Endodermal cell (in vitro differentiated cells): Measurements from ENCODE around the gene PADI6. TPM values are rescaled to one million over a fixed set of nuclear protein-coding genes. Genes with fewer than 3 reads are reported as not detected.

Source experiments
- DNase-seq: peaks from one replicate; pipeline ENCODE4 v3.0.0-alpha.2; 2017
- H3K27ac ChIP-seq: 2 replicates; pipeline ENCODE4 v1.5.1; 2013; ENCODE audit warnings: mild to moderate bottlenecking, low read depth, low read length, moderate library complexity
- H3K27me3 ChIP-seq: 2 replicates; pipeline ENCODE4 v1.6.1; 2013; ENCODE audit warnings: mild to moderate bottlenecking, low read length, moderate library complexity; ENCODE audit not compliant: insufficient read depth, control insufficient read depth, poor library complexity, severe bottlenecking
- H3K36me3 ChIP-seq: 2 replicates; pipeline ENCODE4 v1.7.0; 2013; ENCODE audit warnings: mild to moderate bottlenecking, low read length, moderate library complexity; ENCODE audit not compliant: control insufficient read depth, insufficient read depth
- H3K4me1 ChIP-seq: one replicate; pipeline ENCODE4 v1.7.0; 2013; ENCODE audit warnings: low read length; ENCODE audit not compliant: control insufficient read depth, insufficient read depth
- H3K4me3 ChIP-seq: 2 replicates; pipeline ENCODE4 v1.5.1; 2013; ENCODE audit warnings: mild to moderate bottlenecking, low read length, moderate library complexity
- H3K9ac ChIP-seq: 2 replicates; pipeline ENCODE4 v1.6.1; 2013; ENCODE audit warnings: mild to moderate bottlenecking, low read length, moderate library complexity; ENCODE audit not compliant: poor library complexity, severe bottlenecking; ENCODE audit errors: extremely low read depth
- H3K9me3 ChIP-seq: 2 replicates; pipeline ENCODE4 v1.6.1; 2013; ENCODE audit warnings: mild to moderate bottlenecking, low read length, moderate library complexity; ENCODE audit not compliant: control insufficient read depth
- H3K27ac Mint-ChIP-seq: 2 replicates; pipeline ENCODE4 v1.8.0; 2020; ENCODE audit warnings: mixed read lengths
- H3K27me3 Mint-ChIP-seq: 2 replicates; pipeline ENCODE4 v1.8.0; 2021; ENCODE audit warnings: mild to moderate bottlenecking, mixed read lengths; ENCODE audit not compliant: insufficient read depth
- H3K36me3 Mint-ChIP-seq: 2 replicates; pipeline ENCODE4 v1.8.0; 2020; ENCODE audit warnings: low read depth, mixed read lengths
- H3K4me1 Mint-ChIP-seq: 2 replicates; pipeline ENCODE4 v1.8.0; 2020; ENCODE audit warnings: mixed read lengths
- H3K4me3 Mint-ChIP-seq: 2 replicates; pipeline ENCODE4 v1.8.0; 2020; ENCODE audit warnings: mild to moderate bottlenecking, moderate library complexity, mixed read lengths
- H3K9me3 Mint-ChIP-seq: 2 replicates; pipeline ENCODE4 v1.8.0; 2020; ENCODE audit warnings: mild to moderate bottlenecking, mixed read lengths
- WGBS, 2 experiments: methylation state at CpG; one replicate each; pipeline versions ENCODE4 v1.1.5 to v1.1.7; 2013; ENCODE audit warnings: missing lambda C conversion rate in 2 of 2, mixed read lengths in 1 of 2; ENCODE audit not compliant: insufficient coverage in 1 of 2, insufficient read length in 1 of 2; 5-methylcytosine and 5-hydroxymethylcytosine counted together
- total RNA-seq, 2 donors: library from RNA; stranded (reverse); fragmentation: NEBNext Ultra II Directional in 1 of 2; extraction: Animal tissue kit (Norgen Biotek cat#: 25700) in 1 of 2; gene quantifications; 2 replicates in 1 of 2; 3 replicates in 1 of 2; pipeline ENCODE4 v1.2.1, GENCODE V29; 2021
- TF ChIP-seq, protein P1 (sequence below): fragments of 200-600 bp; sonication (generic); conservative IDR thresholded peaks from 2 replicates; pipeline ENCODE4 v1.5.0; 2021; ENCODE audit warnings: antibody characterized with exemption, mild to moderate bottlenecking

The PADI6 gene
- total RNA-seq, 2 donors from 2014 or later = not detected

DNA sequence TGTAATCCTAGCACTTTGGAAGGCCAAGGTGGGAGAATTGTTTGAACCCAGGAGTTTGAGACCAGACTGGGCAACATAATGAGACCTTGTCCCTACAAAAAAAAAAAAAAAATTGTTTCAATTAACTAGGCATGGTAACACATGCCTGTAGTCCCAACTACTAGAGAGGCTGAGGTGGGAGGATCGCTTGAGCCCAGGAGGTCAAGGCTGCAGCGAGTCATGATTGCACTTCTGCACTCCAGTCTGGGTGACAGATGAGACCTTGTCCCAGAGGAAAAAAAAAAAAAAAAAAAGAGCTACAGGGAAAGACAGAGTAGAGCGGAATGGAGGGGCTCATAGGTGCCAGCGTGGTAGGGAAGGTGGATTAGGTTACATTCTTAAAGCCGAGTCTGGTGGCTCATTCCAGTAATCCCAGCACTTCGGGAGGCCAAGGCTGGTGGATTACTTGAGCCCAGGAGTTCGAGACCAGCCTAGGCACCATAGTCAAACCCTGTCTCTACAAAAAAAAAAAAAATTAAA, 21.0 kb upstream of the PADI6 start:
- H3K4me3 Mint-ChIP-seq = no peak overlapping the region
- H3K27me3 Mint-ChIP-seq = peaks cover 6% of the 10 kb centered on the region

DNA sequence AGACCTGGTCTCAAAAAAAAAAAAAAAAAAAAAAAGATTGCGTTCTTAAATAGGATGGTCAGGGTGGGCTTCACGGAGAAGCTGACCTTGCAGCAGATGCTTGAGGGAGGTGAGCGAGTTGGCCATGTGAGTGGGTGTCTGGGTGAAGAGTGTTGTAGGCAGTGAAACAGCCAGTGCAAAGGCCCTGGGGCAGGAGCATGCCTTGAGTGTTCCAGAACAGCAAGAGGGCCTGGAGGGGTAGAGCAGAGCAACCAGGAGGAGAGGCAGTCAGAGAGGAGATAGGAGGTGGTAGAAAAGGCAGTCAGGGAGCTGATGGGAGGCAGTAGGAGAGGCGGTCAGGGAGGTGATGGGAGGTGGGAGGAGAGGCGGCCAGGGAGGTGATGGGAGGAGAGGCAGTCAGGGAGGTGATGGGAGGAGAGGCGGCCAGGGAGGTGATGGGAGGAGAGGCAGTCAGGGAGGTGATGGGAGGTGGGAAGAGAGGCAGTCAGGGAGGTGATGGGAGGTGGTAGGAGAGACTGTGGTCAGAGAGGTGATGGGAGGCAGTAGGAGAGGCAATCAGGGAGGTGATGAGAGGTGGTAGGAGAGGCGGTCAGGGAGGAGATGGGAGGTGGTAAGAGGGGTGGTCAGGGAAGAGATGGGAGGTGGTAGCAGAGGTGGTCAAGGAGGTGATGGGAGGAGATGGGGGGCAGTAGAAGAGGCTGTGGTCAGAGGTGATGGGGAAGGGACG, 20.2 kb upstream of the PADI6 start:
- no peaks in the 10 kb centered on the region for H3K4me1 Mint-ChIP-seq
- no peak overlapping the region for H3K27ac ChIP-seq
- 90 to 96% methylated on average over 5 to 8 of the region's 8 CpGs for WGBS, 2 experiments
- peak; percentile 35 for DNase-seq
- no peak overlapping the region for H3K27ac Mint-ChIP-seq
- no peaks in the 10 kb centered on the region for H3K36me3 Mint-ChIP-seq
- no peak overlapping the region for H3K9ac ChIP-seq
- no peak overlapping the region for H3K4me3 ChIP-seq
- H3K9me3 Mint-ChIP-seq = no peaks in the 10 kb centered on the region
- no peaks in the 10 kb centered on the region for H3K9me3 ChIP-seq
- H3K36me3 ChIP-seq = no peaks in the 10 kb centered on the region
- no peaks in the 10 kb centered on the region for H3K4me1 ChIP-seq
- H3K27me3 Mint-ChIP-seq = peaks cover 6% of the 10 kb centered on the region
- H3K27me3 ChIP-seq = no peaks in the 10 kb centered on the region
- H3K4me3 Mint-ChIP-seq = no peak overlapping the region
- TF ChIP-seq, protein P1, sequence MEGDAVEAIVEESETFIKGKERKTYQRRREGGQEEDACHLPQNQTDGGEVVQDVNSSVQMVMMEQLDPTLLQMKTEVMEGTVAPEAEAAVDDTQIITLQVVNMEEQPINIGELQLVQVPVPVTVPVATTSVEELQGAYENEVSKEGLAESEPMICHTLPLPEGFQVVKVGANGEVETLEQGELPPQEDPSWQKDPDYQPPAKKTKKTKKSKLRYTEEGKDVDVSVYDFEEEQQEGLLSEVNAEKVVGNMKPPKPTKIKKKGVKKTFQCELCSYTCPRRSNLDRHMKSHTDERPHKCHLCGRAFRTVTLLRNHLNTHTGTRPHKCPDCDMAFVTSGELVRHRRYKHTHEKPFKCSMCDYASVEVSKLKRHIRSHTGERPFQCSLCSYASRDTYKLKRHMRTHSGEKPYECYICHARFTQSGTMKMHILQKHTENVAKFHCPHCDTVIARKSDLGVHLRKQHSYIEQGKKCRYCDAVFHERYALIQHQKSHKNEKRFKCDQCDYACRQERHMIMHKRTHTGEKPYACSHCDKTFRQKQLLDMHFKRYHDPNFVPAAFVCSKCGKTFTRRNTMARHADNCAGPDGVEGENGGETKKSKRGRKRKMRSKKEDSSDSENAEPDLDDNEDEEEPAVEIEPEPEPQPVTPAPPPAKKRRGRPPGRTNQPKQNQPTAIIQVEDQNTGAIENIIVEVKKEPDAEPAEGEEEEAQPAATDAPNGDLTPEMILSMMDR = no peak

More for the DNA sequence above, 21.0 kb upstream of the PADI6 start:
- TF ChIP-seq, protein P1 = no peak
- Histone ChIP-seq H3K27ac (no peak overlapping the region), H3K27me3 (no peaks in the 10 kb centered on the region), H3K9ac (no peak overlapping the region), H3K4me1 (no peaks in the 10 kb centered on the region), H3K36me3 (no peaks in the 10 kb centered on the region), H3K9me3 (no peaks in the 10 kb centered on the region), H3K4me3 (no peak overlapping the region)
- Mint-ChIP-seq H3K27ac (no peak overlapping the region), H3K4me1 (no peaks in the 10 kb centered on the region), H3K36me3 (no peaks in the 10 kb centered on the region), H3K9me3 (no peaks in the 10 kb centered on the region)
- no peak for DNase-seq
- WGBS, 2 experiments = 98 to 100% methylated on average over 1 to 5 of the region's 7 CpGs

DNA sequence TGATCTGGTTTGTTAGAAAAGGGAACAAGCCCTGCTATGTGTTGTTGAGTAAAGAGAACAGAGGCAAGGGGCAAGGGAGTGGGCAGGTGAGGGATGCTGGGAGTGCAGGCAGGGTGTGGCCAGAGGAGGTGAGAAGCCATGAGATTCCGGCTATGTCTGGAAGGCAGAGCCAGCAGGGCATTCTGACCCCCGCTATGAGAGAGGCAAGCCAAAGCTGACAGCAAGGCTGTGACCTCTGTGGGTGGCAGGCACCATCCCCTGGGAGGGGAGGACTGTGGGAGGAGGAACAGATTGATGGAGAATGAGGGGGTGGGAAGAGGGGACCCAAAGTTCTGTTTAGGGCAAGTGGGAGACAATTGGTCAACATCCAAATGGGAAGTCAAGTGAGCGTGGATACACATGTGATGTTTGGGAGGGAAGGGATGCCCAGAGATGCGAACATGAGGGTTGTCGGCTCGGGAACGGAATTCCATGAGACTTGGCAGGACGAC, 19.5 kb upstream of the PADI6 start:
- H3K27ac Mint-ChIP-seq = no peak overlapping the region
- WGBS, 2 experiments = 85 to 89% methylated on average over 8 of the region's 8 CpGs

More for the DNA sequence above, 19.5 kb upstream of the PADI6 start:
- H3K9me3 ChIP-seq = no peaks in the 10 kb centered on the region
- TF ChIP-seq, protein P1 = no peak
- peak; percentile 51 for DNase-seq
- no peaks in the 10 kb centered on the region for H3K4me1 ChIP-seq
- H3K9ac ChIP-seq = no peak overlapping the region
- no peaks in the 10 kb centered on the region for H3K9me3 Mint-ChIP-seq
- no peaks in the 10 kb centered on the region for H3K36me3 ChIP-seq
- no peaks in the 10 kb centered on the region for H3K36me3 Mint-ChIP-seq
- no peak overlapping the region for H3K4me3 Mint-ChIP-seq
- H3K4me1 Mint-ChIP-seq = no peaks in the 10 kb centered on the region
- no peaks in the 10 kb centered on the region for H3K27me3 ChIP-seq
- no peak overlapping the region for H3K27ac ChIP-seq
- H3K4me3 ChIP-seq = no peak overlapping the region
- peaks cover 6% of the 10 kb centered on the region for H3K27me3 Mint-ChIP-seq
